ENCODE results near the gene INTS1. TPM values are rescaled to one million over a fixed set of nuclear protein-coding genes. Genes with fewer than 3 reads are reported as not detected.

Gene INTS1
- polyA plus RNA-seq, 12 donors, result 23.9 to 55.2 (median 35.1) TPM; not detected in 1

DNA sequence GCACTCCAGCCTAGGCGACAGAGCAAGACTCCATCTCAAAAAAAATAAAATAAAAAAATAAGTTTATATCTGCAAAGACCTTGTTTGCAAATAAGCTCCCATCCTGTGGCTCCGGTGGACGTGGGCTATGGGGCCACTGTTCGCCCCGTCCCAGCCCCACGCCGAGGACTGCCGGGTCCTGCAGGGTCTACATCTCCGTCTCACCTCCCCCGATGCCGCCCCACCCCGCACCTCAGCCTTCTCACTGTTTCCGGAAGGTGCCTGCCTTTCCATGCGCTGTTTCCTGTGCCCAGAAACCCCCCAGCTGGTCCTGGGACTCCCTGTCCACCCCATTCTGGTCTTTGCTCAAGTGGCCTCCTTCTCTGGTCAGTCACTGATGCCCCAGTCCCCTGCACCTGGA is 5.0 kb upstream of the INTS1 start:
- no peak for DNase-seq

DNA sequence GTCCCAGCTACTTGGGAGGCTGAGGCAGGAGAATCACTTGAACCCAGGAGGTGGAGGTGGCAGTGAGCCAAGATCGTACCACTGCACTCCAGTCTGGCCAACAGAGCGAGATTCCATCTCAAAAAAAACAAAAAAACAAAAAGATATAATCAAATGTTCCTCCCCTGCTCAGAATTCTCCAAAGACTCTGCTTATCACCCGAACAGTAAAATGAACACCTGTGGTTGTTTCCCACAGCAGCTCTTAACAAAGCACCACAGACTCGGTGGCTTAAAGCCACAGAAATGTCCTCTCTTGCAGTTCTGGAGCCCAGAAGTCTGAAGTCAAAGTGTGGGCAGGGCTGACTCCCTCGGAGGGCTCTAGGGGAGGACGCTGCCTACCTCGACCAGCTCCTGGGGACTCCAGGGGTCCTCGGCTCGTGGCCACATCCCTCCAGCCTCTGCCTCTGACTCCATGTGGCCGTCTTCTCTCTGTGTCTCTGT is 4.1 kb upstream of the INTS1 start:
- no peak for DNase-seq

DNA sequence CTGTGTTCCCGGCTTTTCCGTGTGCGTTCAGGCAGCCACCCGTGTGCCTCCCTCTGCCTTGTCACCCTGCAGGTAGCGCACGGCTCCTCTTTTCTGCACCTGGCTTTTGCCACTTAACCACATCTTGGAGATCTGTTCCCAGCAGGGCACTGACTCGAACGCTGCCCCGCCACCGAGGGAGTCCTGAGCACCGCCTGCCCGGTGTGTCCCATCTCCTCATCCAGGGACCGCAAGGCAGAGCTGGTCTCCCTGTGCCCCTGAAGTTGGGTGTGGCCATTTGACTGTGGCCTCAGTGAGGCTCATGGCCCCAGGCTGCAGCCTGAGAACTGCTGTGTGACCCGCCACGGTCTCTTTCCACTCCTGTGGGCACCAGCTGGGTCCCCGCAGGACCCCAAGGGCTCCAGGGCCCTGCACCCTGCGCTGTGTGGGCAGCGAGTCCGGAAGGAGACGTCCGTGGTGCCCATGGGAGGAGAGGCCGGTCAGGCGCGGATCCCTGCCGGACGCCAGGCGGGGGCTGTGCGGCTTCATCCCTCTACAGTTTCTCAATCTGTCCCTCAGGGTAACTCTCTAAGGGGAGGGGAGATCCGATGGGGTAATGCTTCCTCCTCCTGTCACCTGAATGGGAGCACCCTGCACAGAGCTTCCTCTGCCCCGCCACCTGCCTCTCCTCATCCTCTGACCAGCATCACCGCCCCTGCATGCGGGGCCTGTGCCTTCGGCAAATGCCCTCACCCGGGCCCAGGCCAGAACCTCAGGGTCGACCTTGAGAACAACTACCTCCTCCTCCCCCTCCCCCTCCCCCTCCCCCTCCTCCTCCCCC is 1.8 kb upstream of the INTS1 start:
- DNase-seq, result no peak

DNA sequence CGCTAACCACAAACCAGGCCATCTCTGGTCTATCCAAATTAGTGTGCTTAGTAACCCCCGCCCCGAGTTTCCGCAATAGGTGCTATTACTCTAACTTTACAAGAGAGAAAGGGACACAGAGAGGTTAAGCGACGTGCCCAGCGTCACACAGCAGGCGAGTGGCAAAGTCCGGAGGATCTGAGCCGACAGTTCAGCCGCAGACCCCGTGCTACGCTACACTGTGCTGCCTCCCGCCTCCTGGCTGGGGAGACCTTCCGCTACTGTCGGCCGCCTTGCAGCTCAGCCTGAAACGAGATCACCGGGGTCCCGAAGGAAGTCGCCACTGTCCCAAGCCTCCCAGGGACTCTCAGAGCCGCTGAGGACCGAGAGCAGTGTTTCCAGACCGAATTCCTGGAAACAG is 799 bp downstream of the INTS1 start:
- DNase-seq, result no peak

DNA sequence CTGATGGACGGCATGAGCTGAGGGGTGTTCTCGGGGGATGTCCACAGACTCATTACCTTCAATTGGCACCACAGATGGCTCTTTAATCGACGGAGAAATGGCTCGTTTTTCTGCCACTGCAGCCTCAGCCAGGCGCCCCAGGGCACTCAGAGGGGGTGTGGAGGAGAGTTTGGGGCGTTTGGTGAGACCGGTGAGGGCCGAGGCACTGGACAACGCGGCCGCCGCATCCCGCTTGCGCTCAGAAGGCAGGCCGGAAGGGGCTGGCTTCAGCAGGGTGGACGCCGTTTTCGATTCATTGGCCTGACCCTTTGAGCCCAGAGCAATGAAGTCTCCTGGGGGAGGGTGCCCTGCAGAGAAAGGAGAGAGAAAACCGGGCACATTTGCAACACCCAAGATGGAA is 1.3 kb downstream of the INTS1 start:
- no peak for DNase-seq

DNA sequence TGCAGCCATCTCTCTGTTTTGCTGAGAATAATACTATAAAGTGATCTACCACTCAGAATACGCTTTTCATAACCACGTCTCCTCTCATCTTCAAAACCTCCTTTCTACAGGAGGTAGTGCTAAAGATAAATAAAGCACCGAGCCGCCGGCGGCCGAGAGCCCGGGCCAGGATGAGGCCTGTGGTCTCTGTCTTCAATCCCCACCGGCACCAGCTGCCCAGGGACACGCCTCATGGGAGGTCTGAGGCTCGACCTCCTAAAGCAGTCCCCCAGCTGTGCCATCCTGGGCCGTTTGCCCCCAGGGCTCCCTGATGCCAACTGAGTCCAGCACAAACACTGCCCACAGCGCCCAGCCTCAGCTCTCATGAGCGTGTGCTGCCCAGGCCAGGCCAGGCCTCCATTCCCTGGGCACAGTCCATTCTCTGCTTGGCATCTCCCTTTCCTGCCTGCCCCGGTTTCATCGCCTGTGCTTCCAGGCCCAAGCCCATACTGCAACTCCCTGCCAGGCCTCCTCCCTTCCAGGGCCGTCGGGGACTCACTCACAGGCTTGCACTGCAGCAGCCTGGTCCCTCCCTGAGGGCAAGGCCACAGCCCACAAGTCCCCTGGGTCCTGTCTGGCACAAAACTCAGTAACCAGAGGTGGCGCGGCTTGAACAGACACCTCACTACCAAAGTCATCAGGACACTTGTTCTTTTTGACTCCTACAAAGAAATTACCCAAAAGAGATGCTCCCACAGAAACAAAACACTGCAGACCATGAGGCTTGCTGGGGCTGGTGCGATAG is 2.5 kb downstream of the INTS1 start:
- DNase-seq, result no peak

DNA sequence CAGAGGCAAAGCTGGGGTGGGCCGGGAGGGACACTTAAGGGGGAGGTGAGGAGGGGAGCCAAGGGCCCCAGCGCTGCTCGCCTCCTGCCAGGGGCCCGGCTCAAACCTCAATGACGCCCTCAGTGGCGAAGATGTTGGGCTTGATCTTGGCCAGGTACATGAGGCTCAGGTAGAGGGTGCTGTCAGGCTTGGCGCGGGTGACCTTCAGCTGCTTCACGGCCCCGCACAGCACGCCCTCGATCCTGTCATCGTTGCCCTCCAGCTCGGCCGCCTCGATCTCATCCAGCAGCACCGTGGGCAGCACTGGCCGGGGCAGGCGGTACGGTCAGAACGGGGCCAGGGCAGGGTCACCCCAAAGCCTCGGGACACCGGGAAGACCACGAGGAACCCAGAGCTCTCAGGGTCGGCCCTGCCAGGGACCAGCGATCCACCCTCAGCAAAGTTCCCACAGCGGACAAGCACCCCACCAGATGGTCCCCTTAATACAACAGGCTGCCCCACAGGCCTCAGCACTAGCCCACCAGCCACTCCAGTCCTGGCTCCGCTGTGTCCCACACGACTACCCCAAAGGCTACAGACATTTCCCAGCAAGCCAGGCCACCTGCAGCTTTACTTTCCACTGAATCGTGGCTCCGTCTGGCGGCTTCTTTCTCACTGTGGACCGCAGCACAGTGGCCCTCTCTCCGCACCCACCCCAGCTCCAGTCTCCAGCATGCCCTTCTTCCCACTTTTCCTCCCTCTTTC is 4.0 kb downstream of the INTS1 start:
- DNase-seq, result no peak

DNA sequence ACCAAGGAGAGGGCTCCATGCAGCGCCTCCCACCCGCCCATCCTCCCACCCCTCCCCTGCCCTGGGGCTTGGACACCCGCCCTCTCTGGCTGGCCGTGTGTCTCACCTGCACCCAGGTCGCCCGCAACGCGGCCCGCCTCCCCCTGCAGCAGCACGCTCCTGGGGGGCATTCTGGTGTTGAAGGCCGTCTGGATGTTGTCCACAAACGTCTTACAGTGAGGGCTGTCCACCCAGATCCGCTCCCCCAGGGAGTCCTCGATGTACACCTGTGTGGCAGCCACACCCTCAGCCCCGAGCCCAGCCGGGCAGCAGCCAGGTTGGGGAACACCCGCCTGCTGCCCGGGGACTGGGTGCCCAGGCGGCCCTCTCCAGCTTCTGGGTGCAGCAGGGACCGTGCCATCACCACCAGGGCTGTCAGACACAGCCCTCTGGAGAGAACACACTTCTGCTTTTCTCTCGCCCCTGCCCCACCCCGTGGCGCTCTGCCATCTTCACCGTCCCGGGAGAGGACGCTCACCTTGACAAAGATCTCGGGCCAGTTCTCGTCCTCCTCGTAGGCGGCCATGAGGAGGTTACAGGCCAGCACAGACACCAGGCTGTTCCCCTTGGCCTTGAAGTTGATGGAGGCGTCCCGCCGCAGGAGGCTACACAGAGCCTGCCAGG is 4.7 kb downstream of the INTS1 start:
- DNase-seq, result no peak

DNA sequence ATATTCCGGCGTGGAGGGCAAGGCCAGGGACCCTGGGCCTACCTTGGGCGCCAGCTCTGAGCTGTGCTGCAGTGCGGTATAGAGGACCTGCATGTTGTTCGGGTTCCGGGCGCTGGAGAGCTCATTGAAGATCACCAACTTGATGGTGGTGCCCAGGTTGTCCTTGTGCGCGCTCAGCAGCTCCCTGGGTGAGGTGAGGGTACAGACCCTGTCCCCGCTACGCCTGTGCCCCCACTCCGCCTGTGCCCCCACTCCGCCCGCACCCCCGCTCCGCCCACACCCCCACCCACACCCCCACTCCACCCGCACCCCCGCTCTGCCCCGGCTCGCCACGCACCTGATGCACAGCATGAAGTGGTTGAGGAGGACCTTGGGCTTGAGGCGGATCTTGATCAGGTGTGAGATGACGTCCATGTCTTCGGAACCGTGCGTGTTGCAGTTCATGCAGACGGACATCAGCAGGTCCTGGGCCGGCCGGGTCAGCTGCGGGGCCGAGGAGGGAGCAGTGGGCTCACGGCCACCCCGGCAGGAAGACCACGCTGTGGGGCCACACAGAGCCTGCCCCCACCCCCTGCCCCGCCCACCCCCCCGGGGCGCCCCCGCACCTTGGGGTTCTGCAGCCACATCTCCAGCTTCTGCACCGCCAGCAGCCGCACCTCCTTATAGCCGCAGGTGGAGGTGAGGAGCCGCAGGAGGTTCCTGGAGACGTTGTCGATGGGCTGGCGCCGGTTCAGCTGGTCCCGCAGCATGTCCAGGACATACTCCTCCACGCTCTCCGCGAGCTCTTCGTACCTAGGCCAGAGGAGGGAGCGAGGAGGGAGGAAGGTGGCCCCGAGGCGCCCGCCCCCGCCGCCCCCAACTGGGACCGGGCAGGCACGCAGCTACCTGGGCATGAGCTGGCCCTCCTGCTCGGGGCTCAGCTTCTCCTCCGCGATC is 5.6 kb downstream of the INTS1 start:
- DNase-seq, result no peak

DNA sequence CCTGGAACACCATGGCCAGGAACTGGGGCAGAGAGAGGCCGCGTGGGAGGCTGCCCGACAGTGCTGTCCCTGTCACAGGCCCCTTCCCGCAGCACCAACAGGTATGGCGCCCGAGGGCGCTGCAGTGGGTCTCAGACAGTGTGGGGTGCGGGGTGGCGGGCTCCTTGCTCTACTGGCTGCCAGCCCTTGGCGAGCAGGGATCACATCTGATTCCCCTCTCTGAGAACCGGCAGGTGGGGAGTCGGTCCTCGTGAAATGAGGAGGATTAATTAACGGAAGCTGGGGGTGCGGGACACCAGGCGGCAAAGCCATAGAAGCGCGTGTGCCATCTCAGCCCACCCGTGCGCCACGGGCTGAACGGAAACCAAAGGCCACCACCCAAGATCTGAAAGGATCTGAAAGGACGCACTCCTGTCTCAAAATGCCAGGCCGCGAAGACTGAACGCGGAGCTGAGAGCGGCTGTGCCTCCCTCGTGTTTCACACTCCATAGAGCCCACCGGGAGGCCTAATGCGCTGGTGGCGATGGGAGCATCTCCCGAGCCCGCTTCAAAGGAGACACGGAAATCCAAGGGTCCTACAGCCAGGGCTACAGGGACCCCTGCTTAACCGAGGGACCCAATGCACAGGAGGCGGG is 6.8 kb downstream of the INTS1 start:
- DNase-seq, result no peak

DNA sequence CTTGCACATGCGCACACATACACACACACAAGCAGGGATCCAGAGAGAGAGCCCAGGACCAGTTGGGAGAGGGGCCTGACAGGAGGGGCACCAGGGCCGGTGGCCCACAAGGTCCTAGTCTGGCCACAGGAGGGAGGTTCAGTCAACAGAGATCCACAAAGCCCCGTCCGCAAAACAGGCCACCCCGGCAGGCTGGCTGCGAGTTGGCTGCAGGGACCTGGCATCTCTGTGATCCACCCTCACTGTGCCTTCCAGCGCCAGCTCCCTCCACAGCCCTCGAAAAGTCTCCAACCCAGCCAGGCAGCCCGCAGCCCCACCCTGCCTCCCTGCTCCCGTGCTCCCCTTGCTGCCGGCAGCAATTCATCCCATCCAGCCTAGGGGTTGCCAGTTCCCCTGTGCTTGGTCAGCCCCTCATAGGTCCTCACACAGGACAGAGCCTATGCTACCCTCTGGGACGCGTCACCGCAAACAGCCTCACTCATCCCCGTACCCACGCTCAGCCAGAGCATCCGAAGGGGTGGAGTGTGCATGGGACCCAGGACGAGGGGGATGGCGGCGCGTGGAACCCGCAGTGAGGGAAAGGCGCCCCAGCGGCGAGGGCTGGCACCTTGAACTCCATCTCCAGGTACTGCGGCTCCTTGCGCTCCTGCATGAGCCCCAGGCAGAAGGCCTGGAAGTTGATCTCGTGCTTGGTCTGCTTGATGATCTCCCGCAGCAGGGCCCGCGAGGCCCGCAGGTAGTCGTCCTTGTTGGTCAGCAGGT is 7.5 kb downstream of the INTS1 start:
- no peak for DNase-seq

DNA sequence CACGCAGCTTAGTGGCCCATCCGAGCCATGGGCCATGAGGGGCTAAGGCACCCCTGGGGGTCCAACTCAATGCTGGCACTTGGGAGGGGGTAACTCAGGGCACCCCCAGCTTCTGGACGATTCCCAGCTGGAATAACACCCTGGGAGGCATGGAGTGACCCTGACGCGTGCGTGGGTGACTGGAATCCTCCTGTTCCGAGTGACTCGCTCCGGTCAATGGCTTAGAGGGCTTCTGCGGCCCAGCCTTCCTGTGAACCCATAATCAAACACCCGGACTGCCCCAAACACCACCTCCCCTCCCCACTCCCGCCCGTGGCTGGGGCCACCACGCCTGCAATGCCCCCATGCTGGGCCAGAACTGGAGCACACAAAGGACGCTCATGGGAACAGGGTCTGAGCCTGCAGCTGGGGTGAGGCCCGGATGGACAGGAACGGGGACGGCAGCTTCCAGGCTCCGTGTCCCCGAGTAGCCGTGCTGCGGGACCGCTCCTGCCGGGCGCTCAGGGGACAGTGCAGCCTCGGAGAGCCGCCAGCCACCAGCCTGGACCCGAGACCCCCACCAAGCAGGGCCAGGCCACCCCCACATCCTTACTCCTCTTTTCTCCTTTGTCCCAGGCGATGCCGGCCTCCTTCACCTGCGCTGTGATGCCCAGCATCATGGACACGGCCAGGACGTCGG is 8.5 kb downstream of the INTS1 start:
- DNase-seq, result no peak

DNA sequence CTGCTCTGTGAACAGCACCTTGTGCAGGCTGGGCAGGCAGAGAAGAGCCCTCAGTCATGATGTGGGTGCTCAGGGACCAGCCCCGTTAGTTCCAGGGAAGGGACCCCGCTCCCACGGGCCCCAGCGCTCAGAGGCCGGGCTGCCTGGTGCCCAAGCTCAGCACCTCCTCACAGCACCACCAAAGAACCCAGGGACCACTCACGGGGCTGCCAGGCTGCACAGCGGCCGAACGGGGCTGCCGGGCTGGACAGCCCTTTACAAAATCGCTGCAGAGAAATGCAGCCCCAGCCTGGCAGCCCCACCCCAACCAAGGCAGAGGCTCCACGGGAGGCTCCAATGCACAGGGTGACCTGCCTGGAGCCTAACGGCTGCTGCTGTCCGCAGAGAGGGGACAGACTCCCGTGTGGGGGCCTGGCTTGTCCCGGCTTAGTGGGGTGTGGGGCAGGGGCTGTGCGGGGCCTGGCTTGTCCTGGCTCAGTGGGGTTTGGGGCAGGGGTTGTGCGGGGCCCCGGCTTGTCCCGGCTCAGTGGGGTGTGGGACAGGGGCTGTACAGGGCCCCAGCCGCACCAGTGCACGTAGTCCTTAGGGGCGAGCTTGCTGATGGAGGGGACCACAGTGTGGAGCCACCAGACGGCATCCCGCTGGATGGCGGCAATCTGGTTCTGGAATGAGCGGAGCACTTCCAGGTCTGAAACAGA is 9.2 kb downstream of the INTS1 start:
- DNase-seq, result no peak

DNA sequence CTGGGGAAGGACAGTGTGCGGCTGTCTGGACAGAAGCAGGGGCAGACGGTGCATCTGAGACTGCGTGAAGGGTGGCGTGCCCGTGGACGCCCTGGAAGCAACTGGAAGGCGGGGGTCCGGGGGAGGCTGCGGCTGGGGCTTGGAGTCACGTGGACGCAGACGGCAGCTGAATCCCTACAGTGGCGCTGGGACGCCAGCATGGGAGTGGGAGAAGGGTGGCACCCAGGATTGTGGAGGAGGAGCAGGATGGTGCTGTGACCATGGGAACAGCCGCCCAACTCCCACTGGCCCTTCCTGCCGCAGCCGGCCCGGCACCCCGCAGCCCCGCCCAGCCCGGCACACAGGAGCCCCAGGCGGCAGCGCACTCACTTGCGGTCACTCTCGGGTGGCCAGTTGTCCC is 9.7 kb downstream of the INTS1 start:
- no peak for DNase-seq

DNA sequence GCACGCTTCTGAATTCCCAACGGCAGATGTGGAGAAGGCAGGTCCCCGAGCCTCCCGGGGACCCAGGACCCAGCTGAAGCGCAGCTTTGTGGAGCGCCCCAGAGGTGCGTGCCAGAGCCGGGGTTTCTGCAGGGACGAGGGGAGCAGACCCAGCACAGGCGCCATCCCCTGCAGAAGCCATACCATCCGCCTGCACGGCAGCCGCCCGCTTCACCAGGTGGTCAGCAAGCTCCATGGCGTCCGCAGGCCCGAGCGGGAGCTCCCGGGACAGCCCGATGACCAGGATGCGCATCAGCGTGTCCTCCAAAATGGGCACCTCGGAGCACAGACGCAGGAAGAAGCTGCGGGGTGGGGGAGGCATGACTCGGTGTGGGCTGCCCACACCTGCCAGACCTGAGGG is 10.6 kb downstream of the INTS1 start:
- DNase-seq, result no peak

DNA sequence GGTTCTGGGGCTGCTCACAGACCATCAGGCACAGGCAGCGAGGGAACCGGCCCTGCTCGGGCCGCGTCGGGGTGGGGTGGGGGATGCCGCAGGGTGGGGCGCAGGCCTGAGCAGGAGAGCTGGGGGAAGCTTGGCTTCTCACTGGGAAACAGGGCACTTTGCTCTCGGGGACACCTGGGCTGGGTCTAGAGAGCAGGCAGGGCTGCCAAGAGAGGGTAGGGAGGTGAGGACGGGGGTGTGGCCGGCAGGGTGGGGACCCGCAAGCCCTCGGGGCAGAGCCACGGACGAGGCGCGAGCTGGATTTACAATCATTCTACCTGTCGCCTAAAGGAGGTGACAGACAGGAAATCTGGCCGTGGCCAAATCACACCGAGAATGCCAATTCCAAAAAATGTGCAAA is 11.1 kb downstream of the INTS1 start:
- DNase-seq, result no peak

DNA sequence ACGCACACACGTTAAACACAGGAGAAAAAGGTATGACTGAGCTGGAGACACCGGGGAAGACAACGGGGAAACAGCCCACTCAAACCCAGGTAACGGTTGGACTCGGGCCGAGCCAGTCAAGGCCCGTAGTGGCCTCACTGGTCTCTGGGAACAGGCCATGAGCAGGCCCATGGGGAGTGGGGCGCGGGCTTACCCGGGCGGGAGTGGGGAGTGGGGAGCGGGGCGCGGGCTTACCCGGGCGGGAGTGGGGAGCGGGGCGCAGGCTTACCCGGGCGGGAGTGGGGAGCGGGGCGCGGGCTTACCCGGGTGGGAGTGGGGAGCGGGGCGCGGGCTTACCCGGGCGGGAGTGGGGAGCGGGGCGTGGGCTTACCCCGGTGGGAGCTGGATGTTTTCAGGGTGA is 11.5 kb downstream of the INTS1 start:
- DNase-seq, result no peak

DNA sequence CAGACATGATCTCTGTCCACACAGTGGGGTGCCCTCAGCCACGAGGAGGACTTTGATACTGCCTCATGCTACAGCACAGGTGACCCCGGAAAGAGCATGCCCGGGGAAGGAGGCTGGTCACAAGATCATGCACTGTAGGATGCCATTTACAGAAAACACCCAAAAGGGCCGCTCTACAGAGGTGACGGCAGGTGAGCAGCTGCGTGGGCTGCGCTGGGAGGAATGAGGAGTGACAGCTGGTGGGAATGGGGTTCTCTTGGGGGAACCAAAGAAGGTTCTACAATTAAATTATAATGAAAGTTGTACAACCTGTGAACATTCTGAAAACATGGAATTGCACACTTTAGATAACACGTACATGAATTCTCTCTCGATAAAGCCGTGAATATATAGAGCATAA is 12.0 kb downstream of the INTS1 start:
- no peak for DNase-seq

Measured in muscle of arm (tissue), 12 donors.